ENCODE measurements around the gene RGS3. TPM values are rescaled to one million over a fixed set of nuclear protein-coding genes. Genes with fewer than 3 reads are reported as not detected.

Gene RGS3
- total RNA-seq, 1 donor from 2014 or later: 36.7 TPM

GRCh38 chr9:113633782-113634595 lies 170.5 kb downstream of the RGS3 start:
- no peaks in the 10 kb centered on the region for H3K27me3 Mint-ChIP-seq (ENCODE audit: low read depth)
- no peaks in the 10 kb centered on the region for H3K36me3 Mint-ChIP-seq (ENCODE audit: low read depth)
- no peak for DNase-seq (ENCODE audit: low read depth, low spot score)
- H3K9me3 Mint-ChIP-seq: no peaks in the 10 kb centered on the region
- H3K4me3 Mint-ChIP-seq: no peak overlapping the region
- TF ChIP-seq, protein P1, sequence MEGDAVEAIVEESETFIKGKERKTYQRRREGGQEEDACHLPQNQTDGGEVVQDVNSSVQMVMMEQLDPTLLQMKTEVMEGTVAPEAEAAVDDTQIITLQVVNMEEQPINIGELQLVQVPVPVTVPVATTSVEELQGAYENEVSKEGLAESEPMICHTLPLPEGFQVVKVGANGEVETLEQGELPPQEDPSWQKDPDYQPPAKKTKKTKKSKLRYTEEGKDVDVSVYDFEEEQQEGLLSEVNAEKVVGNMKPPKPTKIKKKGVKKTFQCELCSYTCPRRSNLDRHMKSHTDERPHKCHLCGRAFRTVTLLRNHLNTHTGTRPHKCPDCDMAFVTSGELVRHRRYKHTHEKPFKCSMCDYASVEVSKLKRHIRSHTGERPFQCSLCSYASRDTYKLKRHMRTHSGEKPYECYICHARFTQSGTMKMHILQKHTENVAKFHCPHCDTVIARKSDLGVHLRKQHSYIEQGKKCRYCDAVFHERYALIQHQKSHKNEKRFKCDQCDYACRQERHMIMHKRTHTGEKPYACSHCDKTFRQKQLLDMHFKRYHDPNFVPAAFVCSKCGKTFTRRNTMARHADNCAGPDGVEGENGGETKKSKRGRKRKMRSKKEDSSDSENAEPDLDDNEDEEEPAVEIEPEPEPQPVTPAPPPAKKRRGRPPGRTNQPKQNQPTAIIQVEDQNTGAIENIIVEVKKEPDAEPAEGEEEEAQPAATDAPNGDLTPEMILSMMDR (conservative IDR thresholded peaks at IDR 0.05): no peak
- peaks cover 16% of the 10 kb centered on the region for H3K4me1 Mint-ChIP-seq
- no peak overlapping the region for H3K27ac Mint-ChIP-seq (ENCODE audit: unreplicated experiment)

DNA sequence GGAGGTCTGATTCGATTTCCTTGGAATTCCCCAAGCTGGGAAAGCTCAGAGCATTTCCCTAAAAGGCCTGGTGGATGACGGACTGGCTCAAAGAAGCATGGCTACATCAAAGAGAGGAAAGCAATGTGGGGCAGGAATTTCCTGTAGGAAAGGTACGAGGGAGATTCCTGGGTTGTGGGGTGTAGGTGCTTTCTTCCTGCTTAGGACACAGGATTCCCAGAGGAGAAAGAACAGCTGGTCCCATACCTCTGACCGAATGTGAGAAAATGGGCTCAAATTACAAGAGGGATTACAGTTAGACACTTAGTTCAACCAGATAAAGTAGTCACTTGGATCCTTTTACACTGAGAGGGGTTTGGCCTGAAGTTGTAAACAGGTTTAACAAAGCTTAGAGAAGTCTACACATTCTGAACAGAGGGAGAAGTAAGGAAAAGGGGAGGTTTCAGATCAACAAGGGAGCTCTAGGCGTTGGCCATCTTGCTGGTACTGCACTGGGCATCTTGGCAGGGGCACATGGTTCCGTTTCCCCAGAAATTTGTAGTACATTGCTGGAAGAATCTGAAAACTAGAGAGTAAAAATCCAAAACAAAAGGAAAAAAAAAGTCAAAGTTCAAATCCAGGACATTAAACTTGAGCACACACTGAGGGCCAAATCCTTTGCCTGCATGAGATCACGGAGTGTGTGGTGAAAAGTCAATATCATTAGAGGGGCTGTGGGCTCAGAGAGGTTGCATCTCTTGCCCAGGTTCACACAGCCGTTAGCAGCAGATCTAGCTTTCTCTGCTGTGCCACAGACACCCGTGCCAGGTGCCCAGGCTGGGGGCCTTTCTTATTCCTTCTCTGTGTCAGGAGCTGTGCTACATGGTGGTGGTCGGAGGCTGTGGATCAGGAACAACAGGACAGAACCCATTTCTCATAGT lies 171.3 kb downstream of the RGS3 start:
- no peaks in the 10 kb centered on the region for H3K27me3 Mint-ChIP-seq (ENCODE audit: low read depth)
- no peaks in the 10 kb centered on the region for H3K36me3 Mint-ChIP-seq (ENCODE audit: low read depth)
- no peak for DNase-seq (ENCODE audit: low read depth, low spot score)
- TF ChIP-seq, protein P1 (conservative IDR thresholded peaks at IDR 0.05): no peak
- H3K4me3 Mint-ChIP-seq: no peak overlapping the region
- H3K27ac Mint-ChIP-seq (ENCODE audit: unreplicated experiment): no peak overlapping the region
- peaks cover 16% of the 10 kb centered on the region for H3K4me1 Mint-ChIP-seq
- no peaks in the 10 kb centered on the region for H3K9me3 Mint-ChIP-seq

GRCh38 chr9:113635586-113635985 lies 172.1 kb downstream of the RGS3 start:
- H3K9me3 Mint-ChIP-seq: no peaks in the 10 kb centered on the region
- no peak for DNase-seq (ENCODE audit: low read depth, low spot score)
- H3K27ac Mint-ChIP-seq (ENCODE audit: unreplicated experiment): no peak overlapping the region
- H3K4me1 Mint-ChIP-seq: peaks cover 16% of the 10 kb centered on the region
- no peaks in the 10 kb centered on the region for H3K36me3 Mint-ChIP-seq (ENCODE audit: low read depth)
- H3K4me3 Mint-ChIP-seq: no peak overlapping the region
- TF ChIP-seq, protein P1 (conservative IDR thresholded peaks at IDR 0.05): no peak
- H3K27me3 Mint-ChIP-seq (ENCODE audit: low read depth): no peaks in the 10 kb centered on the region

DNA sequence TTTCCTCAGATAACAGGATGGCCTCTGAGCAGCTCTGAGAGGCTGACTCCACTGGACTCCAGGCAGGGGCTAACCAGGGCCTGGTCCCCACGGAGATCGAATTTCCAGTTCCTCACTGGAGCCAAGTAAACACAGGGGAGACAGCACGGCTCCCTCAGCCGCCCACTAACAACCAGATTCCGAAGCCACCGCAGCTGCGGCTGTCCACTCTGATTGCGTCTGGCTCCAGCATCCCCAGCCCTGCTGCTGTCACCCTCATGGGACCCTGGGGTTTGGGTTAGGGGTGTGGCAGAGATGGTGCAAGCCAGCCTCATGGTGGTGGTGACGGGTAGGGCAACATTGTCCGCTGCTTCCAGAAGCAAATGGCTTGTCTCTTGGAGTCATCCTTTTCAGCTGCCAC lies 172.6 kb downstream of the RGS3 start:
- Mint-ChIP-seq H3K4me1 (peaks cover 16% of the 10 kb centered on the region), H3K27ac (ENCODE audit: unreplicated experiment) (no peak overlapping the region), H3K9me3 (no peaks in the 10 kb centered on the region), H3K27me3 (ENCODE audit: low read depth) (no peaks in the 10 kb centered on the region), H3K4me3 (no peak overlapping the region), H3K36me3 (ENCODE audit: low read depth) (no peaks in the 10 kb centered on the region)
- no peak for DNase-seq (ENCODE audit: low read depth, low spot score)
- TF ChIP-seq, protein P1 (conservative IDR thresholded peaks at IDR 0.05): no peak

DNA sequence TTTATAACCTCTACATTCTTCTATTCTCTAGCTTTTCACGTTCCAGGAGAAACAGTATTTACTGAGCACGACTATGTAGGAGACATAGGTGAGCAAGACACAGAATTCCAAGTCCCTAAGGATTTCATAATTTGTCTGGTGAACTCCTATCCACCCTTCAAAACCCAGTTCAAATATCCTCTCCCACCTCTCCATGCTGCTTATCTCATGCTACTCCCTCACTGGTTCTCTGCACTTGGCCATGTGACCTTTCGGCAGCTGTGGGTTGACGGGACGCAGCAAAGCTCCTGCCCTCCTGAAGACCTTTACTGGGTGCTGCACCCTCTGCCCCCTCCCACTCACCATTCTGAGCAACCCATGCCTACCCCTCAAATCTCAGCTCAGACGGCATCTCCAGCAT lies 173.2 kb downstream of the RGS3 start:
- no peaks in the 10 kb centered on the region for H3K36me3 Mint-ChIP-seq (ENCODE audit: low read depth)
- no peaks in the 10 kb centered on the region for H3K9me3 Mint-ChIP-seq
- H3K27me3 Mint-ChIP-seq (ENCODE audit: low read depth): no peaks in the 10 kb centered on the region
- no peak overlapping the region for H3K27ac Mint-ChIP-seq (ENCODE audit: unreplicated experiment)
- no peak for DNase-seq (ENCODE audit: low read depth, low spot score)
- H3K4me3 Mint-ChIP-seq: no peak overlapping the region
- TF ChIP-seq, protein P1 (conservative IDR thresholded peaks at IDR 0.05): no peak
- peaks cover 16% of the 10 kb centered on the region for H3K4me1 Mint-ChIP-seq
